K562 (cell line): Measurements from ENCODE around the gene TLX3. TPM values are rescaled to one million over a fixed set of nuclear protein-coding genes. Genes with fewer than 3 reads are reported as not detected.

ENCODE experiments used
- ATAC-seq: fragments of 200-7000 bp; cut with Tn5 transposase; 3 replicates; pipeline ENCODE4 v1.9.1; 2020; ENCODE audit warnings: moderate library complexity
- BruUV-seq: library from RNA; stranded (reverse); fragments of 400-500 nt; replicated peaks from 2 replicates; lab custom pipeline; 2021; lab: Mats Ljungman, UMichigan
- CTCF ChIA-PET: fragments of 300-600 bp; formaldehyde crosslinking; extraction: SDS; loops from one replicate; lab custom pipeline; 2021; ENCODE audit warnings: low intra/inter-chr PET ratio; lab: Yijun Ruan, JAX
- POLR2A ChIA-PET: fragments of 300-600, 350-650 bp; sonication (Branson Sonifier 250); formaldehyde crosslinking; extraction: SDS; loops from one replicate; lab custom pipeline; 2021; ENCODE audit warnings: antibody characterized with exemption, inconsistent platforms; lab: Yijun Ruan, JAX
- DNase-seq, 4 experiments: peaks; one replicate each; pipeline versions ENCODE4 v3.0.0 to v3.0.0-alpha.2; 2011 to 2018; ENCODE audit warnings: low spot score in 3 of 4, mixed read lengths in 3 of 4; ENCODE audit errors: extremely low read depth in 1 of 4
- FAIRE-seq: peaks from 2 replicates; lab custom pipeline; 2011; peaks lifted over from hg19 to GRCh38; lab: Jason Lieb, UNC
- H2AFZ ChIP-seq: 2 replicates; pipeline ENCODE4 v1.6.0; 2011; ENCODE audit warnings: low read depth, low read length, control low read depth, inconsistent platforms
- H3K27ac ChIP-seq: fragments of 200-600 bp; 3 replicates; pipeline ENCODE4 v1.8.0; 2011; ENCODE audit warnings: low read depth, mild to moderate bottlenecking, control low read depth, inconsistent platforms, low read length, moderate library complexity, mixed read lengths; ENCODE audit errors: extremely low read depth
- H3K27me3 ChIP-seq, 2 experiments: fragments of 300-600 bp in 1 of 2; 2 replicates in 1 of 2; 3 replicates in 1 of 2; pipeline versions ENCODE4 v1.6.0 to v1.8.0; 2011; ENCODE audit warnings: inconsistent platforms in 2 of 2, low read length in 2 of 2, mild to moderate bottlenecking in 1 of 2, mixed read lengths in 1 of 2, moderate library complexity in 1 of 2; ENCODE audit not compliant: control insufficient read depth in 2 of 2, insufficient read depth in 2 of 2
- H3K36me3 ChIP-seq: fragments of 300-600 bp; 3 replicates; pipeline ENCODE4 v1.8.0; 2011; ENCODE audit warnings: mild to moderate bottlenecking, low read length, inconsistent platforms; ENCODE audit not compliant: control insufficient read depth, insufficient read depth
- H3K4me1 ChIP-seq, 2 experiments: fragments of 200-600 bp in 1 of 2; replicated peaks in 1 of 2; 2 replicates in 1 of 2; 3 replicates in 1 of 2; pipeline versions ENCODE4 v1.5.1 to v1.8.0; 2011; ENCODE audit warnings: inconsistent platforms in 2 of 2, low read length in 2 of 2, mild to moderate bottlenecking in 1 of 2, mixed read lengths in 1 of 2, moderate library complexity in 1 of 2; ENCODE audit not compliant: control insufficient read depth in 2 of 2, insufficient read depth in 2 of 2
- H3K4me2 ChIP-seq: 2 replicates; pipeline ENCODE4 v1.6.1; 2011; ENCODE audit warnings: low read length, control low read depth, inconsistent platforms, mixed read lengths; ENCODE audit not compliant: insufficient read depth
- H3K4me3 ChIP-seq: fragments of 200-600 bp; sonication (generic), shearing (Covaris generic); 2 replicates; pipeline ENCODE4 v1.5.1; 2016; ENCODE audit warnings: control low read depth, inconsistent platforms
- H3K79me2 ChIP-seq: fragments of 200-600 bp; 3 replicates; pipeline ENCODE4 v1.8.0; 2011; ENCODE audit warnings: low read length, inconsistent platforms; ENCODE audit not compliant: control insufficient read depth, insufficient read depth
- H3K9ac ChIP-seq, 2 experiments: 2 replicates each; pipeline versions ENCODE4 v1.6.0 to v1.6.1; 2011; ENCODE audit warnings: low read depth in 2 of 2, low read length in 2 of 2, control low read depth in 1 of 2, inconsistent platforms in 1 of 2, mild to moderate bottlenecking in 1 of 2, mixed read lengths in 1 of 2; ENCODE audit not compliant: insufficient read depth in 1 of 2
- H3K9me1 ChIP-seq: one replicate; pipeline ENCODE4 v1.6.0; 2011; ENCODE audit warnings: inconsistent platforms, mild to moderate bottlenecking, low read length, moderate library complexity; ENCODE audit not compliant: control insufficient read depth, insufficient read depth
- H3K9me3 ChIP-seq: replicated peaks from 2 replicates; pipeline ENCODE4 v1.5.1; 2011; ENCODE audit warnings: low read depth, low read length, inconsistent platforms; ENCODE audit not compliant: control insufficient read depth, insufficient read depth
- H4K20me1 ChIP-seq: replicated peaks from 2 replicates; pipeline ENCODE4 v1.6.1; 2011; ENCODE audit warnings: low read length, inconsistent platforms, mixed read lengths; ENCODE audit not compliant: control insufficient read depth, insufficient read depth
- C11orf30 ChIP-seq: fragments of 450-650 bp; IDR thresholded peaks from 2 replicates; pipeline ENCODE4 v1.6.1; 2016; ENCODE audit warnings: low read depth, mild to moderate bottlenecking
- CEBPZ ChIP-seq: fragments of 150-350 bp; IDR thresholded peaks from 2 replicates; pipeline ENCODE4 v1.6.1; 2014; ENCODE audit warnings: low read depth, mild to moderate bottlenecking, low read length, borderline replicate concordance
- MYNN ChIP-seq, 2 experiments: sonication (generic); formaldehyde crosslinking in 1 of 2; IDR thresholded peaks; 2 replicates each; pipeline versions ENCODE4 v1.5.0 to v1.6.1; 2016 to 2020; ENCODE audit warnings: antibody characterized with exemption in 1 of 2, missing genetic modification reagents in 1 of 2
- NFXL1 ChIP-seq: fragments of 450-650 bp; formaldehyde crosslinking; IDR thresholded peaks from 2 replicates; pipeline ENCODE4 v1.4.0; 2021; ENCODE audit warnings: mild to moderate bottlenecking
- NONO ChIP-seq, 2 experiments: fragments of 200-400 bp in 1 of 2; fragments of 450-650 bp in 1 of 2; formaldehyde crosslinking in 1 of 2; IDR thresholded peaks; 2 replicates each; pipeline ENCODE4 v1.6.1; 2017; ENCODE audit warnings: low read depth in 2 of 2, mild to moderate bottlenecking in 2 of 2, moderate library complexity in 2 of 2, low read length in 1 of 2
- PATZ1 ChIP-seq: fragments of 250-450 bp; sonication (Bioruptor Pico); IDR thresholded peaks from 2 replicates; pipeline ENCODE4 v1.5.0; 2020; ENCODE audit warnings: mild to moderate bottlenecking, borderline replicate concordance
- POLR2H ChIP-seq: IDR thresholded peaks from 2 replicates; pipeline ENCODE4 v1.6.1; 2016; ENCODE audit warnings: missing genetic modification characterization, low read depth, mild to moderate bottlenecking, control low read depth, missing compliant biosample characterization, moderate library complexity
- TAF1 ChIP-seq: IDR thresholded peaks from 2 replicates; pipeline ENCODE4 v1.6.1; 2011; ENCODE audit warnings: mild to moderate bottlenecking, low read length, moderate library complexity; ENCODE audit not compliant: insufficient read depth, control insufficient read depth, severe bottlenecking; ENCODE audit errors: extremely low read depth
- USF2 ChIP-seq: sonication (generic); formaldehyde crosslinking; IDR thresholded peaks from 2 replicates; pipeline ENCODE4 v1.5.0; 2020; ENCODE audit warnings: missing genetic modification reagents
- ZNF124 ChIP-seq: sonication (generic); formaldehyde crosslinking; IDR thresholded peaks from 2 replicates; pipeline ENCODE4 v1.8.1; 2022; ENCODE audit warnings: missing genetic modification reagents
- ZNF217 ChIP-seq: sonication (generic); formaldehyde crosslinking; IDR thresholded peaks from 2 replicates; pipeline ENCODE4 v1.8.0; 2022; ENCODE audit warnings: mild to moderate bottlenecking, missing genetic modification reagents
- ZNF24 ChIP-seq: fragments of 450-650 bp; IDR thresholded peaks from 2 replicates; pipeline ENCODE4 v1.6.1; 2016
- ZNF668 ChIP-seq: fragments of 250-450 bp; sonication (Bioruptor Pico); IDR thresholded peaks from 2 replicates; pipeline ENCODE4 v1.8.0; 2022; ENCODE audit warnings: mild to moderate bottlenecking, inconsistent platforms
- ZSCAN32 ChIP-seq: fragments of 450-650 bp; formaldehyde crosslinking; IDR thresholded peaks from 2 replicates; pipeline ENCODE4 v1.4.0; 2020; ENCODE audit warnings: mild to moderate bottlenecking, moderate library complexity
- WGBS: fragments of 100-300 bp; shearing (Covaris generic); methylation state at CpG from one replicate; pipeline ENCODE4 v1.1.6; 2016; ENCODE audit warnings: low coverage, mixed read lengths; ENCODE audit not compliant: insufficient coverage; ENCODE audit errors: missing lambda C conversion rate; 5-methylcytosine and 5-hydroxymethylcytosine counted together
- in situ Hi-C: fragments of 300-500 bp; cut with MboI; formaldehyde crosslinking; loops from 4 replicates; pipeline ENCODE4 v1.15.0; 2018; ENCODE audit warnings: inconsistent platforms, mixed read lengths
- intact Hi-C: fragments of 100-400 bp; cut with micrococcal nuclease; formaldehyde crosslinking; loops from 2 replicates; pipeline ENCODE4 v1.14.2; 2022
- polyA plus RNA-seq, 8 experiments: library from polyadenylated mRNA; depleted of rRNA in 4 of 8; stranded (reverse) in 5 of 8; unstranded in 3 of 8; fragments of >200 nt; fragmentation: Nextera tagmentation in 2 of 8; fragmentation: Illumina TruSeq in 1 of 8; extraction: Ambion mirVana in 2 of 8; extraction: Trizol in 1 of 8; gene quantifications; 2 replicates each; pipeline versions ENCODE4 v1.2.1 to v1.2.3, GENCODE V29; 2011 to 2014; ENCODE audit warnings: inconsistent platforms in 1 of 8, missing spikeins in 1 of 8
- total RNA-seq, 7 experiments: library from RNA; depleted of rRNA in 6 of 7; stranded (reverse); fragments of >200 nt in 6 of 7; fragmentation: Illumina TruSeq in 2 of 7; extraction: Trizol in 2 of 7; gene quantifications; 2 replicates each; pipeline versions ENCODE4 v1.2.1 to v1.2.3, GENCODE V29; 2011 to 2021; ENCODE audit warnings: low replicate concordance in 1 of 7
- TF ChIP-seq, protein P1 (sequence below): fragments of 250-450 bp; sonication (Bioruptor Pico); IDR thresholded peaks from 2 replicates; pipeline ENCODE4 v1.4.0; 2020; ENCODE audit warnings: borderline replicate concordance

TLX3 gene
- total and polyA plus RNA-seq, 9 of the 15 experiments (the other 6 are each of a cell fraction or from before 2014, with no cell fraction given) = not detected

GRCh38 chr5:171335616-171336015 is 26.6 kb downstream of the TLX3 start:
- ChIA-PET CTCF (no interaction called here), POLR2A (no interaction called here)
- Histone ChIP-seq H3K9me3 (no peaks in the 10 kb centered on the region), H3K79me2 (no peaks in the 10 kb centered on the region), H3K4me3 (no peak overlapping the region), H3K36me3 (no peaks in the 10 kb centered on the region), H4K20me1 (no peaks in the 10 kb centered on the region), H2AFZ (no peak overlapping the region), H3K27ac (no peak overlapping the region), H3K27me3 (peaks cover 7 to 34% of the 10 kb centered on the region in 2 experiments; a peak in 3 of 5 replicates), H3K9ac (no peak overlapping the region), H3K4me2 (no peak overlapping the region), H3K4me1 (no peaks in the 10 kb centered on the region; a peak in 1 of 5 replicates), H3K9me1 (no peaks in the 10 kb centered on the region)
- 0% methylated on average over 8 of the region's 8 CpGs for WGBS
- intact Hi-C loops = loop anchor here (2.0 to 5.0 kb wide), 2 partner anchors 63 to 698 kb away; no protein-coding TSS in a partner anchor
- BruUV-seq = no TSS peak
- no peak for FAIRE-seq
- in situ Hi-C loops = loop anchor here (10.0 kb wide), 1 partner anchor 591 kb away; no protein-coding TSS in a partner anchor
- ATAC-seq = no peak
- no peak for DNase-seq
- TF ChIP-seq ZNF668 (CRISPR knock-in tag) (no peak), ZNF217 (CRISPR knock-in tag) (no peak), CEBPZ (no peak), TAF1 (no peak), USF2 (CRISPR knock-in tag) (no peak), ZSCAN32 (CRISPR knock-in tag) (no peak), ZNF124 (CRISPR knock-in tag) (no peak), PATZ1 (CRISPR knock-in tag) (no peak), C11orf30 (no peak), NONO (IDR thresholded peaks at IDR 0.05; ENCODE audit: low read depth in 2 of 2, low read length in 1 of 2) (no peak), ZNF24 (no peak), POLR2H (tag) (no peak), MYNN (IDR thresholded peaks at IDR 0.05) (no peak), MYNN (CRISPR knock-in tag; IDR thresholded peaks at IDR 0.05) (no peak), NFXL1 (no peak)
- TF ChIP-seq, protein P1, sequence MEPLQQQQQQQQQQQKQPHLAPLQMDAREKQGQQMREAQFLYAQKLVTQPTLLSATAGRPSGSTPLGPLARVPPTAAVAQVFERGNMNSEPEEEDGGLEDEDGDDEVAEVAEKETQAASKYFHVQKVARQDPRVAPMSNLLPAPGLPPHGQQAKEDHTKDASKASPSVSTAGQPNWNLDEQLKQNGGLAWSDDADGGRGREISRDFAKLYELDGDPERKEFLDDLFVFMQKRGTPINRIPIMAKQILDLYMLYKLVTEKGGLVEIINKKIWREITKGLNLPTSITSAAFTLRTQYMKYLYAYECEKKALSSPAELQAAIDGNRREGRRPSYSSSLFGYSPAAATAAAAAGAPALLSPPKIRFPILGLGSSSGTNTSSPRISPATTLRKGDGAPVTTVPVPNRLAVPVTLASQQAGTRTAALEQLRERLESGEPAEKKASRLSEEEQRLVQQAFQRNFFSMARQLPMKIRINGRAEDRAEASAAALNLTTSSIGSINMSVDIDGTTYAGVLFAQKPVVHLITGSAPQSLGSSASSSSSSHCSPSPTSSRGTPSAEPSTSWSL = no peak
